HEK293T (cell line): ENCODE measurements around the gene KRTAP5-4.

Experiments
- FOXA1 ChIP-seq: fragments of 450-650 bp; IDR thresholded peaks from 2 replicates; pipeline ENCODE4 v1.6.1; 2016; ENCODE audit warnings: mild to moderate bottlenecking
- HDGF ChIP-seq: fragments of 450-650 bp; IDR thresholded peaks from 2 replicates; pipeline ENCODE4 v1.6.1; 2017; ENCODE audit warnings: antibody characterized with exemption, borderline replicate concordance

GRCh38 chr11:1670905-1671371 is 49.0 kb upstream of the KRTAP5-4 start:
- TF ChIP-seq HDGF: no peak
- no peak for TF ChIP-seq FOXA1
